K562 (cell line): ENCODE results near the gene ZP1. TPM values are rescaled to one million over a fixed set of nuclear protein-coding genes. Genes with fewer than 3 reads are reported as not detected.

Source experiments
- ATF7 ChIP-seq: fragments of 450-650 bp; IDR thresholded peaks from 2 replicates; pipeline ENCODE4 v1.7.1; 2014; ENCODE audit warnings: mild to moderate bottlenecking, moderate library complexity
- BRF1 ChIP-seq: IDR thresholded peaks from 3 replicates; pipeline ENCODE4 v1.6.1; 2011; ENCODE audit warnings: borderline replicate concordance, mild to moderate bottlenecking; ENCODE audit not compliant: insufficient read length; ENCODE audit errors: extremely low read depth
- KAT2B ChIP-seq: IDR thresholded peaks from one replicate; pipeline ENCODE4 v1.6.1; 2012; ENCODE audit warnings: low read depth, mild to moderate bottlenecking, control low read depth, inconsistent platforms, low read length, moderate library complexity
- KLF1 ChIP-seq: fragments of 450-650 bp; IDR thresholded peaks from 2 replicates; pipeline ENCODE4 v1.6.1; 2016; ENCODE audit warnings: missing genetic modification characterization, missing compliant biosample characterization
- NFRKB ChIP-seq: fragments of 450-650 bp; IDR thresholded peaks from 2 replicates; pipeline ENCODE4 v1.6.1; 2016; ENCODE audit warnings: low read depth
- NR0B1 ChIP-seq: fragments of 450-650 bp; IDR thresholded peaks from one replicate; pipeline ENCODE4 v1.6.1; 2018; ENCODE audit warnings: mild to moderate bottlenecking, moderate library complexity; ENCODE audit not compliant: partially characterized antibody
- PTTG1 ChIP-seq: fragments of 450-650 bp; IDR thresholded peaks from 2 replicates; pipeline ENCODE4 v1.6.1; 2016; ENCODE audit warnings: low read depth, mild to moderate bottlenecking, missing genetic modification characterization, missing compliant biosample characterization
- RBM25 ChIP-seq: fragments of 200-400 bp; formaldehyde crosslinking; IDR thresholded peaks from 2 replicates; pipeline ENCODE4 v1.6.1; 2018; ENCODE audit warnings: low read length, low read depth, moderate library complexity; ENCODE audit not compliant: severe bottlenecking
- SMARCA4 ChIP-seq: fragments of 450-650 bp; IDR thresholded peaks from 2 replicates; pipeline ENCODE4 v1.6.1; 2016
- SREBF1 ChIP-seq: fragments of 150-350 bp; IDR thresholded peaks from 2 replicates; pipeline ENCODE4 v1.6.1; 2014; ENCODE audit warnings: antibody characterized with exemption, low read depth, low read length, borderline replicate concordance
- VEZF1 ChIP-seq: fragments of 200-800 bp; sonication (Bioruptor generic); IDR thresholded peaks from 2 replicates; pipeline ENCODE4 v1.6.1; 2017; ENCODE audit warnings: missing genetic modification characterization, missing compliant biosample characterization
- ZC3H11A ChIP-seq: IDR thresholded peaks from 2 replicates; pipeline ENCODE4 v1.6.1; 2012; ENCODE audit warnings: low read depth, low read length, improper control_type of control experiment
- ZFP30 ChIP-seq: fragments of 250-450 bp; sonication (Bioruptor Pico); IDR thresholded peaks from 2 replicates; pipeline ENCODE4 v1.8.0; 2022; ENCODE audit warnings: moderate library complexity, mild to moderate bottlenecking, inconsistent platforms, borderline replicate concordance
- ZFP91 ChIP-seq: sonication (generic); formaldehyde crosslinking; IDR thresholded peaks from 2 replicates; pipeline ENCODE4 v1.8.0; 2022; ENCODE audit warnings: mild to moderate bottlenecking, missing genetic modification reagents
- ZHX1 ChIP-seq: fragments of 150-350 bp; conservative IDR thresholded peaks from 2 replicates; pipeline ENCODE4 v1.6.1; 2014; ENCODE audit warnings: low read length
- ZNF239 ChIP-seq: fragments of 250-450 bp; sonication (Bioruptor Pico); IDR thresholded peaks from 2 replicates; pipeline ENCODE4 v1.4.0; 2020; ENCODE audit warnings: mild to moderate bottlenecking
- ZNF586 ChIP-seq: fragments of 450-650 bp; formaldehyde crosslinking; conservative IDR thresholded peaks from 2 replicates; pipeline ENCODE4 v1.4.0; 2020; ENCODE audit warnings: mild to moderate bottlenecking, moderate library complexity
- polyA plus RNA-seq, 8 experiments: library from polyadenylated mRNA; depleted of rRNA in 4 of 8; stranded (reverse) in 5 of 8; unstranded in 3 of 8; fragments of >200 nt; fragmentation: Nextera tagmentation in 2 of 8; fragmentation: Illumina TruSeq in 1 of 8; extraction: Ambion mirVana in 2 of 8; extraction: Trizol in 1 of 8; gene quantifications; 2 replicates each; pipeline versions ENCODE4 v1.2.1 to v1.2.3, GENCODE V29; 2011 to 2014; ENCODE audit warnings: inconsistent platforms in 1 of 8, missing spikeins in 1 of 8
- total RNA-seq, 7 experiments: library from RNA; depleted of rRNA in 6 of 7; stranded (reverse); fragments of >200 nt in 6 of 7; fragmentation: Illumina TruSeq in 2 of 7; extraction: Trizol in 2 of 7; gene quantifications; 2 replicates each; pipeline versions ENCODE4 v1.2.1 to v1.2.3, GENCODE V29; 2011 to 2021; ENCODE audit warnings: low replicate concordance in 1 of 7

ZP1 gene
- total and polyA plus RNA-seq, 9 of the 15 experiments (the other 6 are each of a cell fraction or from before 2014, with no cell fraction given), result 0.11 to 0.15 TPM; not detected in 7

DNA sequence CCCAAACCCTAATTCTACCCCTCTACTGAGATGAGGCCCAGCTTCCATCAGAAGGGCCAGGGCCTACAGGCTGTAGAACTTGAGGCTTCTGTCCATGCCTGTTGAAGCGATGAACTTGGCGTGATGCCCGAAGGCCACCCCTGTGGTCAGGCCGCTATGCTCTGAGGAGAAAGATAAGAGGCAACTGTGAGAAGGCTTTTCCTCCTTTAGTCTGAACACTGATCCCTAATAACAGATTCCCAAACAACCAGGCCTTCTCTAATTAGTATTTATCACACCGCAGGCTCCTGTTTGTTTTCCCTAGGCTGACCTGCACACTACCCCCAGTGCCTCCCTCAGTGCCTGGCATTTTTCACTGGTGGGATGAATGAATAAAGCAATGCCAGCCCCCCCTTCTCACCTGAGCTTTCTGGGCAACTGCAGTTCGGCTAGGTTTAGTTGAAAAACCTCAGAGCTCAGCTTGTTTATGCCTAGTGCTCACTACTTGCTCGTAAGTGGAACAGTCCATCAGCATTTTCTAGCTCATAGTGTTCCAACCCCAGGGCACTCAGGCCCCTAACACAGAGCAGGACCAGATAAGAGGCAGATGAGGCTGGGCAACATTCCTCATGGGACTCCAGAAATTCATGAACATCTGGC, 23.9 kb downstream of the ZP1 start (continued):
- TF ChIP-seq NR0B1 (no peak), SREBF1 (no peak), BRF1 (no peak), ATF7 (peak; percentile 33; the same call in 1 of the 2 replicates), ZHX1 (no peak), VEZF1 (CRISPR knock-in tag) (peak; percentile 73), SMARCA4 (peak; percentile 85), KLF1 (tag) (no peak), ZFP30 (no peak), ZFP91 (CRISPR knock-in tag) (no peak), NFRKB (no peak), PTTG1 (tag) (no peak), ZNF586 (CRISPR knock-in tag) (no peak), ZNF239 (no peak), RBM25 (no peak), ZC3H11A (no peak), KAT2B (no peak)
